Measurements from ENCODE around the gene ABTB1.

ABTB1 gene

GRCh38 chr3:127672429-127673190 lies at the start of gene ABTB1:
ABTB1 (plus strand) TSS chr3:127672952; CDS start chr3:127673026, 74 bp downstream.
- no peak for FAIRE-seq

DNA sequence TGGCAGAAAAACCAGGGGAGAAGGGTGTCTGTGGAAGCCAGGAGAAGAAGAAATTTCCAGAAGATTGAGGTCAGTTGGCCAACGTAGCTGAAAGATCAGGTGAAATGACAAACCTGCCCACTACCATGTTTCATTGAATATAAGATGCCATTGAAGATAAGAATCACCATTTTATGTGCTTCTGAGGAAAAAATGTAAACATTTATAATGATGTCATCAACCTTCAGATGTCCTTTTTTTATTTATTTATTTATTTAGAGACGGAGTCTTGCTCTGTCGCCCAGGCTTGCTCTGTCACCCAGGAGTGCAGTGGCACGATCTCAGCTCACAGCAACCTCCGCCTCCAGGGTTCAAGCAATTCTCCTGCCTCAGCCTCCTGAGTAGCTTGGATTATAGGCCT lies 48.7 kb upstream of the ABTB1 start:
- no peak for FAIRE-seq

DNA sequence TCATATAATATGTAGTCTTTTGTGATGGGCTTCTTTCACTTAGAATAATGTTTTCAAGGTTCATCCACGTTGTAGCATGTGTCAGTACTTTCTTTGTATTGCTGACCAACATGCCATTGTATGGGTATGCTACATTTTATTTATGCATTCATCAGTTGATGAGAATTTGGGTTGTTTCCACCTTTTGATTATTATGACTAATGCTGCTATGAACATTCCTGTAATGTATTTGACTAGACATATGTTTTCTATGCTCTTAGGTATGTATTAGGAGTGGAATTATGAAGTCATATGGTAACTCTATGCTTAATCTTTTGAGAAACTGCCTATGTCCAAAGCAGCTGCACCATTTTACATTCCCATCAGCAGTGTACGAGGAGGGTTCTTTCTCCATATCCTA lies 46.9 kb upstream of the ABTB1 start:
- no peak for FAIRE-seq

DNA sequence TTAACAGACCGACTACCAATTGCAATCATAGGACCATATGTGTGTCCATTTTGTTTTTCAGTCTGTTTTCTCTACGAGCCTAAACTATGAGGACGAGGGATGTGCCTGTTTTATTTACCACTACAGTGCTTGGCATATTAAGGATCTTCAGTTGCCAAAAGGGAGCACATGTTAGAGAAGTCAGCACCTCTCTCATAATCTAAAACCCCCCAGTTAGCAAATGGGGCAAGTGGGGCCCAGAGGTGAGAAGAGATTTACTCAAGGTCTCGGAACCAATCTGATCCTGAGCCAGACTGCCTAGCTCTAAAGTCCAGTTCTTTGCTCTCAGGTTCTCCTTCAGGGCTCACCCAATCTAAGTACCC lies 44.3 kb upstream of the ABTB1 start:
- FAIRE-seq, result no peak

DNA sequence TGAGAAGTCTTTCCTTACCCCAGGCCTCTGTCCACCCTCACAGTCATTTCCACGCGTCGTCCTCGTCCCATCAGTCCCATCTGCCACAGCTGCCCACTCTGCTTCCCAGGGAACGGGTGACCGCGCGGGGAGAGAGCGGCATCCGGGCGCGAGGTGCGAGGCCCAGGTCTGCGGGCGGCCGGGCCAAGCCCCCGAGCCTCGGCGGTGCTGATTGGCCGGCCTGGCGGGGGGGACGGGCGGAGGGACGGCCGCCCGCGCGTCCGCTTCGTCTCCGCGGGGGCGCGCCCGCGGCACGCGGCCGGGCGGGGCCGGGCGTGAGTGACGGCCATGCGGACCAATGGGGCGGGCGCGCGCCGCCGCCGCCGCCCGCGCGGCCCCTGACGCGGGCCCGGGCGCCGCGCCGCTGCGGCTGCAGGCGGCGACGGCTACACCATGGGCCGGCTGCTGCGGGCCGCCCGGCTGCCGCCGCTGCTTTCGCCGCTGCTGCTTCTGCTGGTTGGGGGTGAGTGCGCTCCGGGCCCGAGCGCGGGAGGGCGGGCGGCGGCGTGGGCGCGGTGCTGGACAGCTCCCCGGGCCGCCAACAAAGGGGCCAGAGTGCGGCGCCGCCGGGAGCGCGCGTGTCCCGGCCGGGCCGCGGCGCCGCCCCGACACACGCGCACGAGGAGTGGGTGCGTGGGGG lies 43.8 kb upstream of the ABTB1 start, which contains the start of gene PODXL2:
Gene PODXL2 (plus strand): TSS at position 398 of the 679 bp plus-strand sequence. CDS start 35 bp downstream, at position 433.
- no peak for FAIRE-seq

DNA sequence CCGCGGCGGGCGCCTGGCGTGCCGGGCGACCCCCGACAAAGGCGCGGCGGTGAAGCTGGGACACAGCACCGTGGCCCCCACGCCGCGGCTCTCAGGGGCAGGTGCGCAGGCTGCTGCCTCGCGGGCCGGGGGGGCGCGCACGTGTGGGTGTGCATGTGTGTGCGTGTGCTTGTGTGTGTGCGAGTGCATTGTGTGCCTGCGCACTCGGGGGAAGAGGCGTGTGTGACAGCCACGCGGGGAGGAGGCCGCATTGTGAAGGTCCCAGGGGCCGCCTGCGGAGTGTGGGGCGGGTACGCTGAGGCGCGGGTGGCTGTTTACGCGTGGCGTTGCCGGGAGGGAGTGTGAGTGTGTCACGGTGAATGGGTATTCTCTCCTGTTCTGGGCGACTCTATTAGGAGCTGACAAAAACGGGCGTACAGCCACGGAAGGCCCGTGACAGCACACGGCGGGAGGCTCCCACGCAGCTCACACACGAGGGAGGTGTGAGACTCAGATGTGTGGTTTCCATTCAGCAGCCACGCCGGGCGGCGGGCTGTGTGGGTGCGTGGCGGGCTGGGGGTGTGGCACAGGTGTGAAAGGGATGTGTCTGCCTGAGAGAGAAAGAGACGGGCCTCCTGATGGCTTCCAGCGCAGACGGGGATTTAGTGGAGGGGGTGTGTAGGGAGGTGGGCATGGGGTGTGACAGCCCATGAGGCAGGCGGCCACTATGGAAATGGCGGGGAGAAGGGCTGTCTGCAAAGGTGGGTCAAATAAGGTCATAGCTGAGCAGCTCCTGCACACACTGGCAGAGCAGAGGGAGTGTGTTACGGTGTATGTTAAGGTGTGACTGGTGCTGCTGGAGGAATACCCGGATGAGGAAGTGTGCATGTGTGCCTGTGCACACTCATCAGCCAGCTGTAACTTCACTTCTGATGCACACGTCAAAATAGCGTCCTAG lies 43.0 kb upstream of the ABTB1 start:
- no peak for FAIRE-seq

DNA sequence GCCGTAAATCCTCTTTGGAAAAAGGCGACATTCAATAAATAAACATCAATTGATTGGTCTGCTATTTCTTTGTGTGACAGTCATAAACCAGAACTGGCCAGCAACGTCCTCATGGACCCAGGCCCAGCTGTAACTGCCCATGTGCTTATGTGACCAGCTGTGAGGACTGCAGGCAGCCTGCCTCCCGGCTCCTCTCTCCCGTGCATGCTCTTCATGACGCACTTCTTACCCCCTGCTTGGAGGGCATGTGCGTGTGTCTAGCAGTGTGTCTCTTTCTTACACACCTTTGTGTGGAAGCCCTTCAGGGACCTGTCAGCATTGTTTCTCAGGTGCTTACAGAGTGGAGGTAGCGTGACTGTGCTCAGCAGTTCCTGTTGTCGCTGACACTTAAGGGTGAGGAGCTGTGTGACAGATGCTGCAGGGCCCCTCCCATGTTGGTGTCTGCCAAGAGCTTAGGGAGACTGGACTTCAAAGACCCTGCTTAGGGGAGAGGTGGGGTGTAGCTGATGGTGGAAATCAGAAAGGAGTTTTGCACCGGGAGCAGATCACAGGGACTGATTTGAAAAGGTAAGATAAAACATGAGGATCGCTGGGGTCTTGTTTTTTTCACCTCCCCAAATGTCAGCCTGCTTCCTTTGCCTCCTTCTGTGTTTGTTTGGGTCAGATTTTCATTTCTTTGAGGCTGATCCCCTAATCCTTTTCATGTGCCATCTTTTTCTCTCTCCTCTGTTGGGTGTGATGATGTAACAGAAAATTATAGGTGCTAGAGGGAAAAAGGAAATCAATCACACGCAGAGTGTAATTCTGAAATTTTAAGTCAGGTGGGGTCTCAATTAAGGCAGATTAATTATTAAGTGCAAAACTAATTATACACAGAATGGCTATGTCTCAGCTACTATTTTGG lies 41.7 kb upstream of the ABTB1 start:
- FAIRE-seq, result no peak

DNA sequence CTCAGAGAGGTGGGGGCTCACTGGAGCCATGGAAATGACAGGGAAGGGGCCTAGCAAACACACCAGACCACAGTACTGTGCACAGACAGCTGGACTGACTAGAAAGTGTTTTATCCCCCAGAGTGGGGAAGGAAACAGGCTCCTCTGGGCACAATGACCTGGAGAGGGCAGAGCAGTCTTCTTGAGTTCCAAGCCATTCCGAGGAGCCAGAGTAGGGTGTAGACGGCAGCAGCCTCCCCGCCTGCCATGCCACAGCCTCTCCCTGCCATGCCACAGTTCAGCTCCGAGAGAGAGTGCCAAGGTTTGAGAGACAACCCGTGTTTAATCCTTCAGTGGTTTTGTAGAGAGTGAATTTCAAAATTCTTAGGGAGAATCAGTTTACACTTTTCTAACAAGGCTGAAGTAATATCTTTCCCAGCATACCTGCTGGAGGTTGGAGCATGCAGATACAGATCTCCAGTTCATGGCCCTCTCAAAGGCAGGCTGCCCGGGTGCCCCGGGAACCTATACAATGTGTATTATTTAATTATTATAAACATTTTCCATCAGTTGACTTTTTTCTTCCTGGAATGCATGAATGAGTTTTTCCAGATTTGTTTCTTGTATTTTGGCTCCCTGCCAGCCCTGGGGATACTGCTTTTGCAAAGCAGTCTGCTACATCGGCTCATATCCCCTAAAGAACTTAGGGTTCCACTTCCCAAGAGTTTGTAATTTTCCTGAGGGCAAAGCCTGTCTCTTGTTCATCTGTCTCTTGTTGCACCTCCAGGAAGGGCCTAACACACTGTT lies 40.5 kb upstream of the ABTB1 start:
- no peak for FAIRE-seq

GRCh38 chr3:127634653-127635052 lies 38.1 kb upstream of the ABTB1 start:
- FAIRE-seq, result no peak

GRCh38 chr3:127637546-127637945 lies 35.2 kb upstream of the ABTB1 start:
- FAIRE-seq, result no peak

GRCh38 chr3:127637971-127638370 lies 34.8 kb upstream of the ABTB1 start:
- FAIRE-seq, result no peak

DNA sequence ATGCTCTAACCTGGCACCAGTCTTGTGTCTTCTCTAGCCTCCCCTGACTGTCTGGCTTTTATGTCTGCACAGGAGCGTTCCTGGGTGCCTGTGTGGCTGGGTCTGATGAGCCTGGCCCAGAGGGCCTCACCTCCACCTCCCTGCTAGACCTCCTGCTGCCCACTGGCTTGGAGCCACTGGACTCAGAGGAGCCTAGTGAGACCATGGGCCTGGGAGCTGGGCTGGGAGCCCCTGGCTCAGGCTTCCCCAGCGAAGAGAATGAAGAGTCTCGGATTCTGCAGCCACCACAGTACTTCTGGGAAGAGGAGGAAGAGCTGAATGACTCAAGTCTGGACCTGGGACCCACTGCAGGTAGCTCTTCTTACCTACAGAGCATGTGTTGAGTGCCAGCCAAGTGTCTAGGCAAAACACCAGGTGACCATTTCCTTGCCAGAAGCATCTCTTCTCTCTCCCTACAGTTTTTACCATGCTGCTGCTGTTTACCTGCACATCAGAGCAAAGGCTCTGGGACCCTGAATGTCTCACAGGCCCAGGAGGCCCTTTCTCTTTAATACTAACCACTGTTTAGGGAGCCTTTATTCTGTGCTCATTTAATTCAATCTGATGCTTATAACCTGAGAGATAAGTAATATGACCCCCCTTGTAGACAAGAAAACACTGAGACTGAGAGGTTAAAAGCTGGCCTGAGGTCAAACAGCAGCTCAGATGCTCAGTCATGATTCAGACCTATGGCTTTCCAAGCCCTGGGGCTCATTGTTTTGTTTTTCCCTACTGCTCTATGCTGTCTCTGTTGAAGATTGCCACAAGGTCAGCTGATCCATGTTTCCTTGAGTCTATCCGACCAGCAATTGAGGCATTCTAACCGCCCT lies 33.3 kb upstream of the ABTB1 start:
- no peak for FAIRE-seq

GRCh38 chr3:127640042-127640355 lies 32.8 kb upstream of the ABTB1 start:
- FAIRE-seq, result no peak

DNA sequence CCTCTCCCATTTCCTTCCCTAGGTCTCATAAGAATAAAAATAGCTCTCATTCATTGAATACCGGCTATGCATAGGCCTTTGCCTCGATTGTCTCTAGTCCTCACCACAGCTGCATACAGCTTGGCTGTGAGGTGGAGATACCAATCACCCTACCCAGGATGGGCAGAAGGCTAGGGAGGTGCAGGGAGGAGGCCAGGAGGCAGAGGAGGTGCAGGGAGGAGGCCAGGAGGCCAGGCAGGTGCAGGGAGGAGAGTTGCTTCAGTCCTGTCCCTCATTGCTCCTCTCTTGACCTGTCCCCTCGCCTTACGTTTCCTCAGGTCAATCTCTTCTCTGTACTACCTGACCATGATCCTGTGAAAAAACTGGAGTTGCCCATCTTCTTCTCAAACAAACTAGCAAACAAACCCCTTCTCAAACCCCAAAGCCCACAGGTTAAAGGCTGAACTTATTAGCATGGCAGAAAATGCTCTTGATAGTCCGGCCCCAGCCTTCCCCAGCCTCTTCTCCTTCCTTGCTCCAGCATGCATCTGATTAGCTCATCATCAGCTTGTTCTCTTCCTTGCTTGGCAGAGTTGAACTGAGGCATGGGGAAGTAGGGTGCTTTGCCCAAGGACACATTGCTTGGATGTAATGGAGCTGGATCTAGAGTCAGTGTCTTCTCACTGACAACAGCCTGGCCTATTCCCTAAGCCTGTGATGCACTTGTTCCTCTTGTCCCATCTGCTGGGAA lies 27.9 kb upstream of the ABTB1 start:
- no peak for FAIRE-seq

DNA sequence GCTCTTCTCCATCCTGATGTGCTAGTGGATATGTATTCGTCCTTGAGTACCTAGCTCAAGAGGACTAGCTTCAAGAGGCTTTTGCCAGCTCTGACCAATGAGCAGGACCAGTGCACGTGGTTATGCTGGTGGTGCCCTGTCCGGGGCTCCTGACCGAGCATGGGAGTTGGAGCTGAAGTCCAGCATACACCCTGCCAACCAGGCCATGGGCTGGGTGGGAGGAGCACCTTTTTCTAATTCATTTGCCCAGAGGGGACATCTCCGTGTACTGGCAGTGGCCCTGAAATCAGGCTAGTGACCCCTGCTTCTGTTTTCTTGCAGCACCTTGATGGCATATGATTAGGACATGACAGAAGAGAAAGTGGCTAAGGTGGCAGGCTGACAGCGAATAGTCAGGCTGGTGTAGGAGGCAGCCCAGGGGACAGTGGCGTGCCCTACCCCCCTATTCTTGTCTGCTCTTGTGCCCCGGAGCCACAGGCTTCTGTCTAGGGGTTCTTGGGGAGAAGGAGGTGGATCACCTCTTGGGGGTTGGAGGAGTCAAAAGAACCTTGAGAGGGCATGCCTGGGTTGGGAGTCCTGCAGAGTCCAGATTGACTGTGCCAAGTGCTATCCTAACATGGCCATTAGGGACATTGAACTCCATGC lies 27.3 kb upstream of the ABTB1 start:
- FAIRE-seq, result no peak

DNA sequence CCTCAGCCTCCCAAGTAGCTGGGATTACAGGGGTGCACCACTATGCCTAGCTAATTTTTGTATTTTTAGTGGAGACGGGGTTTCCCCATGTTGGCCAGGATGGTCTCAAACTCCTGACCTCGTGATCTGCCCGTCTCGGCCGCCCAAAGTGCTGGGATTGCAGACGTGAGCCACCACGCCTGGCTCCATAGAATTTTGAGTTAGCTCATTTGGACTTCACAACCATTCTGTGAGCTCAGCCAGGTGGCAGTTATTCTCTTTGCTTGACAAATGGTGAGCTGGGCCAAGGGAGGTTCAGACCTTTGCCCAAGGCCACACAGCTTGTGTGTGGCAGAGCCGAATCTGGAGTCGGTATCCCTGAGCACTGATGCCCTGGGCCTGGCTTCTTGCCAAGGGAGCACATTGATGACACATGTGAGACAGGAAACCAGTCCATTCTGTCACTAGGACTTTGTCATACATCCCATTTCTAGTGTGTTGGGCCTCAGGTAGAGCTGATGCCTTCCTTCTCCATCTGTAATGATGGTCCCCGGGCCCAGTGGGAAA lies 26.2 kb upstream of the ABTB1 start:
- FAIRE-seq, result no peak

DNA sequence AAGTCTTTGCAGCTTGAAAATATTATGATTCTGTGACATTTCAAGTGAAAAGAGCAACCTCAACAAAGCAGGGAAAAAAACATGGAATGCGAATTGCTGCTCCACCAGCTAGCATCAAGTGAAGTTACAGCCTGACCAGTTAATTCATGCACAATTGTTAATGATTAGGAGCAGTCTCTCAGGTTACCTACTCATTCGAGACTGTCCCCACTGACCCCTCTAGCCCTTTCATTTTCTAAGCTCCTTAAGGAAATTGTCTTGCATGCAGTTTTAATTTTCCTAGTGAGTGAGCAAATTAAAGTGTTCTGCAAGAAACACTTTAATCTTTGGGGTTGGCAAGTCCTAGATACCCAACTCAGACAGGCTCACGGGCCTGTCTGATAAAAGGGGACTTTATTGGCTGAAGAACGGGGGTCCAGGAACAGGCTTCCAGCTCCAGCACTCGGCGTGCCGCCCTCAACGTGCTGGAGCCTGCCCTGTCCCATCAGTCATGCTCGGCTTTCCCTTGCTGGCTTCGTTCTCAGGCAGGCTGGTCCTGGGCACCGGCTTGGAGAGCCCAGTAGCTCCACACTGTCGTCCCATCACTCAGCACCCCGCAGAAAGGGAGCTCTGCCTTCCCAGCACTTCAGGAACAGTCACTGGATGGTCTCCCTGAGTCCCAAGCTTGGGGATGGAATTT lies 25.4 kb upstream of the ABTB1 start:
- FAIRE-seq, result no peak

DNA sequence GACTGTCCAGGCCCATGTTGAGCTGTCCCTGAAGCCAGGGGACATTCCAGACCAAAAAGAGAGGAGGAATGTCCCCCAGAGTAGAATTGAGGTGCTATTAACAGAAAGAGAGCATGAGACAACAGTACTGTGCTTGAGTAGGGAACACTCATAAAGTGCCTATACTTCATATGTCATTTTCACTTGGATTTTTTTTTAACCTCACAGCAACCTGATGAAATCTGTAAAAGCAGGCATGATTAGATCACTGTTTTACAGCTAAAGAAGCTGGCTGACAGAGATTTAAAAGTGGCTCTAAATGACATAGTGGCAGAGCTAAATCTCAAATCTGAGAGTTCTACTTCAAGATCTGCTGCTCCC lies 24.9 kb upstream of the ABTB1 start:
- no peak for FAIRE-seq

All from endometrium (tissue), 2 donors.